DMS114 treated with DMSO at 0.1 percent for 48 hours (cell line): Measurements from ENCODE around the gene TPPP.
"Not testable (repeated sequence)": the region's sequence is repeated elsewhere in the genome, so short reads cannot be mapped to it uniquely, and the experiment has no call there.

Source experiments
- DNase-seq: peaks from one replicate; lab custom pipeline; 2025; ENCODE audit not compliant: unreplicated experiment; lab: John Stamatoyannopoulos, UW

The TPPP gene

DNA sequence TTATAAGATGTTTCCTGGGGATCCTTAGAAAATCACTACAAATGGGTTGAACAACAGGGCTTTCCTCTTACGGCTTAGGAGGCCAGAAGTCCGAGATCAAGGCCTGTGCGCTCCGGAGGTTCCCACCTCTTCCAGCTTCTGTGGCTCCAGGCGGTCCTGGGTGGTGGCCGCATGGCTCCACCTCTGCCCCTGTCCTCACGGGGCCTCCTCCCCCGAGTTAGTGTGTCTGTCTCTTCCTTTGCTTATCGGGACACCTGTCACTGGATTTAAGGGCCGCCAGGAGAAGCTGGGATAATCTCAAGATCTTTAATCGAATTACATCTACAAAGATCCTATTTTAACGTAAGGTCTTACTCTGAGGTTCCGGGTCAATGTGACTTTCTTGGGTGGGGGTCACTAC lies 2.3 kb upstream of the TPPP start:
- not testable (repeated sequence) for DNase-seq

DNA sequence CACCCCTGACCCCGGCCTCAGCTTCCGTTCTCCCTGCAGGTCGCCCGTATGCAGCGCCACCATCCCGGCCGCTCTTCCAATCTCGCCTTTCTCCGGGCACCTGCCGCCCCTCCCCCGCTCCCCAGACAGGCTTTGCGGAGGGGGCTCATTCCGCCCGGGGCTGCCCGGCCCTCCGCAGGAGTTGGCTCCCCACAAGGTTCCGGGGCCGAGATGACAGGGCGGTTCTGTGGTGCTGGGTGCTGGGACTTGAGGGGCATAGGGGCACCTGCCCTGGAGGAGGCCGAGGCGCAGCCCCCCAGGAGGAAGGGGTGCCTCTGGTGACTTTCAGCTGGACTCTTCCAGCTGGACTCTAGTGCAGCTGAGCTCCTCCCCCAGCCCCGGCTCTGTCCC lies 885 bp upstream of the TPPP start:
- not testable (repeated sequence) for DNase-seq

DNA sequence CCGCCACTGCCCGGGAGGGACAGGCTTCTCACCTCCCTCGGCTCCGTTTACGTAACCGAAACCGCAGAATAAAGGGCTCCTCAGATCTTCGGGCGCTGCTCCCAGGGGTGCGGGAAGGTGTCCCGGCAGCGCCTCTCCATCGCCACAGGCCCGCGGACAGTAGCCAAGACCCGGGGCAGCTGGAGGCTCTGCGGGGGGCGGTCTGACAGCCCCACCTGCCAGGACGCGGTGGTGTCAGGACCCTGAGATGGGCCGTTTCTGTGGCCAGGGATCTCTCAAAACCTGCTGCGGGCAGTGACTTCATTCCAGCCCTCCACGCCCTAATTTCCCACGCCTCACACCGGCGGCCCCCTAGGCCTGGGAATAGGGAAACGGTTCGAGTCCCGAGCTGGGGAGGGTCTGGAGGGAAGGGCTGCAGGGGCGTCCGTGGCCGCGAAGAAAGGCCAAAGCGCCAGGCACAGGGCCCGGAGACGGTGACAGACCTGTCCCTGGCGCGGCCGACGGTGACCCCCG lies 567 bp downstream of the TPPP start:
- not testable (repeated sequence) for DNase-seq

DNA sequence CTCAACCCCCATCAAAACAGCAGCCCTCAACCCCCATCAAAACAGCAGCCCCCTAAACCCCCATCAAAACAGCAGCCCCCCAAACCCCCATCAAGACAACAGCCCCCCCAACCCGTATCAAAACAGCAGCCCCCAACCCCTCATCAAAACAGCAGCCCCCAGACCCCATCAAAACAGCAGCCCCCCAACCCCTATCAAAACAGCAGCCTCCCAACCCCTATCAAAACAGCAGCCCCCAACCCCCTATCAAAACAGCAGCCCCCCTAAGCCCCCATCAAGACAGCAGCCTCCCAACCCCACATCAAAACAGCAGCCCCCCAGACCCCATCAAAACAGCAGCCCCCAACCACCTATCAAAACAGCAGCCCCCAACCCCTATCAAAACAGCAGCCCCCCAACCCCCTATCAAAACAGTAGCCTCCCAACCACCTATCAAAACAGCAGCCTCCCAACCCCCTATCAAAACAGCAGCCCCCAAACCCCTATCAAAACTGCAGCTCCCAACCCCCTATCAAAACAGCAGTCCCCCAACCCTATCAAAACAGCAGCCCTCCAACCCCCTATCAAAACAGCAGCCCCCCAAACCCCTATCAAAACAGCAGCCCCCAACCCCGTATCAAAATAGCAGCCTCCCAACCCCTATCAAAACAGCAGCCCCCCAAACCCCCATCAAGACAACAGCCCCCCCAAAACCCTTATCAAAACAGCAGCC lies 1.2 kb downstream of the TPPP start:
- no peak for DNase-seq

DNA sequence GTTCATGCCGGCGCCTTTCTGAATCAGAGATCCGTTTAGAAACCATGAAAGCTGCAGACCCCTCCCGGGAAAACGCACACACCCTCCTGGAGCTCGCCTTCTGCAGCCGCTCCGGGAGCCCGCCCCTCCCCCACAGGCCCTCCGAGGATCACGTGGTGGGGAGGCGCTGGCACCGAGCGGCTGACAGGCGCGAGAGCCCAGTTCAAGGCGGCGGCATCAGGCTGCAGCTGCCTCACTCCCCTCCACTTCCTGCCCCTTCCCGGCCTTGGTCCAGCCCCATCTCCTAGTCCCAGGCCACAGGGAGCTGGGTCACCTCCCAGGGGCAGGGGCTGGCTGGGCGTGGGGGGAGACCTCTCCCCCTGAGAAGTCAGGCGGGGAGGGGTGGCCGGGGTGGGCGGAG lies 2.1 kb downstream of the TPPP start:
- DNase-seq = not testable (repeated sequence)

DNA sequence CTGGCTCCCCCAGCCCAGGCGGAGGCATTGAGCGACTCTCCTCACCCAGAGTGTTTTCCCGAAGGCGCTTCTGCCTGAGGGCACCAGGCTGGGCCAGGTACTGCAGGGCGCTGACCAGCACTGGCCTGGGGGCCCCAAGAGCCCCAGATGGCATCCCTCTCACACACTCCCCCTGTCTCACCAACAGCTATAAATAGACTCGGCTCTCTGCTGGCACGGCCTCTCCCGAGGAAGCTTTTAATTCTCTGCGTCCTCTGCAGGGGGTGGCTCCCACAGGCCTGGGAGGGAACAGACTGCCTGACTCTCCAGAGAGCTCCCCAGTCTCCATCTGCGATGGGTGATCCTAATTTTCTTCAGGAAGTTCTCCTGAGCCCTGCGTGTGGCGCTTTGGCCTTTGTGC lies 2.9 kb downstream of the TPPP start:
- DNase-seq = not testable (repeated sequence)

DNA sequence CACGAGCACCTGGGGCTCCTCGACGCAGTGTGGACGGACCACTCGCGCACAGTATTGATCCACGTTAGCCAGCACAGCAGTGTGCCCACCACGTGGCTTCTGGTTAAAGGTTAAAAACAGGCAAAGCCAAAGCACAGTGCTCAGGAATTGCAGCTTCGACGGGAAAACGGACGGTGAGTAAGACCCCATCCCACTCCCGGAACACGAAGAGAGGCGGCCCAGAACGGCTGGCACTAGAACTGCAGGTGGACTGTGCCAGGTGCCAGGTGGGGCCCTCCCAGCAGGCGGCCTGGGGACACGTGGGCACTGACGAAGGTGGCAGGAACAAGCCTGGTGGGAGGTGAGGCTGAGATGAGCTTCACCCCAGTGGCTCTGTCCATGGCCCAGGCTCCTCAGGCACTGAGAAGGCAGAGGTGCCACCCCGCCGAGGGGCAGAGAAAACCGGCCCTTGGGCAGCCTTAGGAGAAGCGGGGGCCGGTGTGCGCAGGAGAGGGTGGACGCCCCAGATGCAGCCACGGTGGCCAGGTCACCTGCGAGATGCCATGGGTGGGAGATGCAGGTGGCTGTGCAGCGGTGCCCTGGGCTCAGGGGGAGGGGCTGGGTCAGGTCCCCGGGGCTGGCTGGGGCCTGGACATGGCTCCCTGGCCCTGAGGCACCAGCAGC lies 4.7 kb downstream of the TPPP start:
- not testable (repeated sequence) for DNase-seq

DNA sequence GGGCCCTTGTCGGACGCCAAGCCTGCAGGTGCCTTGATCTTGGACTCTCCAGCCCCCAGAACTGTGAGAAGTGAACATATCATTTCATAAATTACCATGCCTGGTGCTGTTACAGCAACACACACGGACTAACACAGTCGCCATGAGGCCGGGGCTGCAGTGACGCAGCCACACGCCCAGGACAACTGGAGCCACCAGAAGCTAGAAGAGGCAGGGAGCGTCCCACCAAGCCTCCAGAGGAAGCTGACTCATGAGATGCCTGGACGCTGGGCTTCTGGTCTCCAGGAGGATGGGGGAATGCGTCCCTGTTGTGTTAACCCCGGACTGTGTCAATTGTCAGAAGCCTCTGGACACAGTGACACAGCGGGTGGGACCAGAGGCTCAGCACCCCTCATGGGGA lies 6.2 kb downstream of the TPPP start:
- not testable (repeated sequence) for DNase-seq

DNA sequence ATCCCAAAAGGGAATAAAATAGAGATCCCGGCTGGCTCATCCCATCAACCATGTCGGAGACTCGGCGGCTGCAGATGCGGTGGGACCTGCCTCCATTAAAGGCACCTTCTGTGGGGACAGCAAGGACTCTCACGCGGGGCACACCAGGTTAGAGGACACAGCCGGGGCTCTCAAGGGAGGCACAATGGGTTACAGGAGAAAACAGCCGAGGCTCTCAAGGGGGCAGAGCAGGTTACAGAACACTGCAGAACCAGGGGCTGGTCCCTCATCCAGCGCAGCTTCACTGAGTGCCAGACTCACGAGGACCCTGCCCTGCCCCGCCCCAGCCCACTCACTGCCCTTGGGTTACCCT lies 7.0 kb downstream of the TPPP start:
- not testable (repeated sequence) for DNase-seq

DNA sequence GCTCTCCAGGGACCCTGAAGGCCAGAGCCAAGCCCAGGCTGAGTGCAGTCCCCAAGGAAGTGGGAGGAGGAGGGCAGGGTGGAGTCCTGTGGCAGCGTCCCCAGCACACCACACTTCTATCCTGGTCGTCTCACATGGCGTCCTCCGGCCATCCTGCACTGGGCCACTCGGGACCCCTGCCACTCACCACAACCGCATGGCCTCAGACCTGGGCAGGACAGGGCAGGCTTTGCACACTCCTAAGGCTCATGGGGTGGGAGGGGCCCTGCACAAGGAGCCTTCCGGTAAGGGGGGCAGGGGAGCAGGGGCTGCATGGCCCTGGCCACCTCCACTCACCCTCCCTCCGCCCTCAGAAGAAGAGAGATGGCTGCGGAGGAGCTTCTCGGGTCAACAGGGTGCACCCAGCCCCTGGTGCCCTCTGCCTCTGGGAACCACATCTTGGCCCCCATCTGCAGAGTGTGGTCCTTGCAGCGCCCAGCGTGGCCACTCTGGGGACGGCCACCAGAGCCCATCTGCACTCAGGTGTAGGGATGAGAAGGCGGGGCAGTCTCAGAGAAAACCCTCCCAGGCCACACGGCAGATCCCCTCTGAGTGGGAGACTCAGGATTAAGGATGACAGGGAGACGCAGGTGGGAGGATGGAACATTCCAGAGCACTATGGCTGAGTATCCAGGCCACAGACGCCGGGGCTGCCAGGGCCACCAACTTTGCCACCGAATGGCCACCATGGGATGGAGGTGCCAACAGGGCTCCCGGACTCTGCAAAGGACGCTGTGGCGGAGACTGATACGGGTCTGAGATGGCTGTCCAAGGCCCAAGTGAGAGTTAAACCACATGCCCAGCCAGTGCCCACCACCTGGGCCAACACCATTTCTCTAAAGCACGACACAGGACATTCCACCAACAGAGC lies 7.6 kb downstream of the TPPP start:
- no peak for DNase-seq

DNA sequence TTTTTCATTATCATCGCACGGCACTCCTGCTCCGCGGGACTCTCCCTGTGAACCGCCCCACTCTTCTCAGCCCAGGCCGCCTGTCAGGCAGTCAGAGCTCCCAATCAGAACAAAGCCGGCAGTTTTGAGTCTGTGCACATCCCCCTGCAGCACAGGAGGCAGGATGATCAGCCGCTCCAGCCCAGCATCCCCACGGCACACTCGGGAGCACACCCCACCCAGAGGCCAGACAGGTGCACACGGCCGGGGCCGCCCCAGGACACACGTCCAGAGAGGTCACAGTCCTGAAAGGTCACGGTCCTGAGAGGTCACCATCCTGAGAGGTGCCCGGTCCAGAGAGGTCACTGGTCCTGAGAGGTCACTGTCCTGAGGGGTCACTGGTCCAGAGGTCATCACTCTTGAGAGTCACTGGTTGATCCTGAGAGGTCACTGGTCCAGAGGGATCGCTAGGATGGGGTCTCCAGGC lies 8.4 kb downstream of the TPPP start:
- no peak for DNase-seq

DNA sequence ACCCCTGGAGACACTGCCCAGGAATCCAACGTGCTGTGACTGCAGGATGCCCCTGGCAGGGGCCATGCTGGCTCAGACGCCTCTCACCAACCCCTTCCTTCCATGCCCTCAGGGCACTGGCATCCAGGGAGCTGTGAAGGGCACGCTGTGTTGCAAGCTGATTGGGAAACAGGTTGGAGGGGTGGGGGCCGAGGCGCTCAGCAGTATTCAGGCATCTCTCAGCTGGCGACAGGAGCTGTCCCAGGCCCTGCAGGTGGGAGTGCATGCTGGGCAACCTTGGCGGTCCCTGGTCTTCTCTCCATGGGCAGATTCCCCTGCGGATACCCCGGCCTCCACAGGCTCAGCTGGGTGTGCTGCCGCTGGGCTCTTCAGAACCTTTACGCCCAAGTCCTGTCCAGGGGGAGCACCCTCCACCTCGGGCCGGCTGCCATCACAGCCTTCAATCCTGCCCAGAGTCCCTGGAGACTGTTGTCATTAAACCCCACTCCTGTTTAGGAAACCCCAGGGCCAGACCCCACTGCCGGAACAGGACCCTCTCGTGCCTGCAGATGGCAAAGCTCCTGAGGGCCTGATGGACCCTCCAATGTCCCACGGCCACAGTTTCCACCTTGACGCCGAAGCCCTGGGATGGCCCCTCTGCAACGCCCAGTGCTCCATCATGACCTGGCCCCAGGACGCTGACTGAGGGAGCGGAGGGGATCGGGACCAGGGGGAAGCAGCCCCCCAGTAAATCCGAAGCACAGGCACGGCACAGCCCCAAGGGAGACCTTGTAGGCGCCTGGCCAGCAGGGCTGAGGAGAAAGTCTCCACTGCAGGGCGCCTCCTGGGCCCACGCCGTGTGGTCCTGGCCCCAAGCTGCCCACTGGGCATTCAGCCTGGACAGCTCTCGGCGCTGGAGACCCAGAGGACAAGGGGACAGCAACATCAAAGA lies 9.3 kb downstream of the TPPP start:
- no peak for DNase-seq

DNA sequence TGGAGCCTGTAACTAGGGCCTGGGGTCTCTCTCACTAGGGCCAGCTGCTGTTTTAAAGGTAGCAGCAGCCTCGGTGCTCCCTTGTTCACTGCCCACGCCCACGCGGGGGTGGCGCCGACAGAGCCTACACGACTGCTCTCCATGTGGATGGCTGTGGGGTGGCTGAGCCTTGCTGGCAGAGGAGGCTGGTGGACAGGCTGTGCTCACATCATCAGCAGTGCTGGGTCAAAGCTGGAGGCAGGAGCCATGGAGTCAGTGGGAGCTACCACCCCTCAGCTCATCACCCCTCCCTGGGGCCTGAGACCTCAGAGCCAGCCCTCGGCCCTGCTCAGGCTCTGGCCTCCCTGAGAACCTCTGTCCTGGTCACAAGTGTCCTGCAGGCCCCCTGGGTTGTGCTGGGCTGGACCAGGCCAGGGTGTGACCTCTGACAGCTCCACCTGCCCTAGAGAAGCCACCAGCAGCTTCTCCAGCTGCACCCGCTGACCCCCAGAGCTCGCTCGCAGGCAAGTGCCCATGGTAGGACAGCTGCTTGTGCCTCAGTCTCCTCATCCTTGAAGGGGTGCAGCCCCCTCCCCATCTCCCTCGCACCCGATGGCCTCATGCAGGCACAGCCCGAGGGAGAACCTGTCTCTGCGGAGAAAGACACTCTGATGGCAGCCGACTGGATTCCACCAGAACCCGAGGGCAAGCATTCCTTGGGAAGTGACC lies 10.3 kb downstream of the TPPP start:
- not testable (repeated sequence) for DNase-seq

DNA sequence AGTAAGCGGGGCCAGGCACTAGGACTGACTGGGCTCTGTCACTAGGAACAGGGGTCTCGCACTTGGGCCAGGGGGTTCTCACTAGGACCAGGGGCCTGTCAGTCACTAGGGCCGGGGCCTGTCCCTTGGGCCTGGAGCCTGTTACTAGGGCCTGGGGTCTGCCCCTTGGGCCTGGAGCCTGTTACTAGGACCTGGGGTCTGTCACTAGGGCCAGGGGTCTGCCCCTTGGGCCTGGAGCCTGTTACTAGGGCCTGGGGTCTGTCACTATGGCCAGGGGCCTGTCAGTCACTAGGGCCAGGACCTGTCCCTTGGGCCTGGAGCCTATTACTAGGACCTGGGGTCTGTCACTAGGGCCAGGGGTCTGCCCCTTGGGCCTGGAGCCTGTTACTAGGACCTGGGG lies 10.9 kb downstream of the TPPP start:
- DNase-seq = not testable (repeated sequence)

DNA sequence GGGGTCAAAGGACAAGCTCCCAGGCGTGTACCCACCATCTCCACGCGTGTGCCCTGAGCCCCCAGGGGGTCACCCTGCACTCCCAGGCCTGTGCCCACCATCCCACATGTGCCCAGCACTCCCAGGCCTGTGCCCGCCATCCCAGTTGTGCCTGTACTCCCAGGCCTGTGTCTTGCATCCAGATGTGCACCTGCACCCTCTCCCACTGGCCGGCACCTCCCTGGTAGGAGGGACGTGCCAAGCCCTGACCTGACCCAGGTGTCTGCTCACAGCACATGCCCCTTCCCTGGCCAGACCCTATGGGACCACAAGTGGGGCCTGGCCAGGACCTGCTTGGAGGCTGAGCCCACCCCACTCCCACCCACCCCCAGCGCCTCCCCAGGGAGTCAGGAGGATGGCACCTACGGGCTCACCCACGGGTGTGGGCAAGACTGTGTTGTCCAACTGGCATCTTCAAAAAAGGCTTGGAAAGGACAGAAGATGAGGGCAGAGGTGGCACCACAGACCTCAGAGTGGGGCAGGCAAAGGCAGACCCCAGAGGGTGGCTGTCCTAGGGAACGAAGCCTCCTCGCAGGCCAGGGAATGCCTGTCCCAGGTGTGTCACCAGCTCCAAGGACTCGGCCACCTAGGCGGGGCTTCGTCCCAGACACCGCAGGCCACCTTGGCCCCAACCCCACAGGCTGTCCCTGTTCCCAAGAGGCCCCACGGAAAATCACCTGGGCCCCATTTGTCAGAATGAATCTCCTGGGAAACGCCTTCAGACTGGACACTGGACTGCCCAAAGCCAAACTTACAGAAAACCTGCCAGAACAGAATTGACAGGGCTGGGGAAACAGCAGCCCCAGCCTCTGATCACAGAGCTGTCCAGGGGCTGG lies 11.6 kb downstream of the TPPP start:
- not testable (repeated sequence) for DNase-seq

DNA sequence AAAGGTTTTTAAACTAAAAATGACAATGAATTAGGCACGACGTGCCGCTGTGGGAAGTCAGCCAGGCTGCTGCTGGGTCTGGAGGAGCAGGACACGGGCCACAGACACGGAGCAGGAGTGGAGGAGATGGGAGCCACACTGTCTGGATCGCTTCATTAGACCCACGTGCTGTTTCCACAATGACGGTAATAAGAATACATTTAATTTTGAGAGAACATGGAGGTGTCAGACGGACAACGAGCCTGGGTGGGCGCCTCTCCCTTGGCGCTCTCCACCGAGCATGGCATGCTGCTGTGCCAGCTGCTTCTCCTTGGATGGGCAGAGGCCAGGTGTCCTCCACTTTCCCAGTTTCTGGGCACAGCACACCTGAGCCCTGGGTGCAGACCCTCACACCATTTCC lies 12.3 kb downstream of the TPPP start:
- not testable (repeated sequence) for DNase-seq

DNA sequence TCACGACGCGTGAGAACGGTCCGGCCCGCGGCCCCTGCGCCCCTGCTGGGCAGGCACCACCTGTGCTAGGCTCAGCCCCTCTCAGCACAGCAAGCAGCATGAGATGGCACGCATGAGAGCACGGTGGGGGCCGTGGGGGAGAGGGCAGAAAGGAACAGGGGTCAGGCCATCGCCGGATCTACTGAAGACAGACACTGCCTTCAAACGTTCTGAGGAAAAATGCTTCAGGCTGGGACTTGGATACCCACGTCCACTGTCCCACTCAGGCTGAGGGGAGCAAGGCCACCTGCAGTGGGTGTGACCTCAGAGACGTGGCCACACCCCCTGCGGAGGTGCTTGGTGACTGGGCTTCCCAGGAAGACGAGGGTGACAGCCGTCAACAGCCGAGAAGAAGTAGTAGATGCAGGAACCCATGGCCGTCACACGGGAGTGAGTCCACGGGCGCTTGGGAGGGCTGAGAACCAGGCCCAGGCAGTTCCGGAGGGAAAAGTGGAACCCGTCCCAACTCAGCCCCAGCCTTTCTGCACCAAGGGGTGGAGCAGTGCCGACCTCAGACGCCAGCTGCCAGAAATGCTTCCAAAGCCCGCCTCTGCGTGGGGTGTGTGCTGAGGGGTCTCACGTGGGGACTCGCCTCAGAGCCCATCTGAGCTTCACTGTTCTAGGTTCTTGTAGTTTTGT lies 12.9 kb downstream of the TPPP start:
- DNase-seq = not testable (repeated sequence)
